Spleen (tissue), 11 donors: ENCODE data around the gene MOCS3. TPM values are rescaled to one million over a fixed set of nuclear protein-coding genes. Genes with fewer than 3 reads are reported as not detected.
A peak's percentile ranks its signal among the peaks of the same experiment; 100 is the strongest.

Source experiments
- DNase-seq: peaks from one replicate; pipeline ENCODE4 v3.0.0-alpha.2; 2020
- H3K27ac ChIP-seq, 8 donors: fragments of 200-600 bp; sonication (generic) in 7 of 8; 1 replicate in 4 of 8; 2 replicates in 4 of 8; pipeline versions ENCODE4 v1.5.0 to v1.8.0; 2016 to 2021; ENCODE audit warnings: inconsistent platforms in 4 of 8, mild to moderate bottlenecking in 4 of 8, moderate library complexity in 1 of 8
- H3K27me3 ChIP-seq, 7 donors: fragments of 200-600 bp; sonication (generic) in 6 of 7; replicated peaks in 1 of 7; 1 replicate in 4 of 7; 2 replicates in 3 of 7; pipeline versions ENCODE4 v1.5.0 to v1.8.0; 2016 to 2021; ENCODE audit warnings: inconsistent platforms in 3 of 7, mild to moderate bottlenecking in 1 of 7
- H3K36me3 ChIP-seq, 6 donors: fragments of 200-600 bp; sonication (generic) in 5 of 6; 1 replicate in 4 of 6; 2 replicates in 2 of 6; pipeline versions ENCODE4 v1.5.0 to v1.8.0; 2016 to 2021; ENCODE audit warnings: inconsistent platforms in 2 of 6
- H3K4me1 ChIP-seq, 6 donors: fragments of 200-600 bp; sonication (generic) in 5 of 6; 1 replicate in 3 of 6; 2 replicates in 3 of 6; pipeline versions ENCODE4 v1.5.0 to v1.8.0; 2016 to 2021; ENCODE audit warnings: inconsistent platforms in 3 of 6
- H3K4me3 ChIP-seq, 8 donors: fragments of 200-600 bp; sonication (generic) in 7 of 8; 1 replicate in 4 of 8; 2 replicates in 4 of 8; pipeline versions ENCODE4 v1.5.0 to v1.8.0; 2016 to 2021; ENCODE audit warnings: inconsistent platforms in 4 of 8, mild to moderate bottlenecking in 4 of 8, moderate library complexity in 2 of 8
- H3K9me3 ChIP-seq, 8 donors: fragments of 200-600 bp; sonication (generic) in 7 of 8; 1 replicate in 4 of 8; 2 replicates in 4 of 8; pipeline versions ENCODE4 v1.5.0 to v1.8.0; 2016 to 2021; ENCODE audit warnings: inconsistent platforms in 4 of 8
- CTCF ChIP-seq, 11 experiments: fragments of 200-600 bp in 7 of 11; fragments of 450-650 bp in 4 of 11; sonication (generic) in 4 of 11; IDR thresholded peaks in 8 of 11; conservative IDR thresholded peaks in 3 of 11; 1 replicate in 7 of 11; 2 replicates in 4 of 11; pipeline versions ENCODE4 v1.4.0 to v1.8.0; 2016 to 2021; ENCODE audit warnings: antibody characterized with exemption in 11 of 11, inconsistent platforms in 4 of 11, mild to moderate bottlenecking in 1 of 11
- POLR2A ChIP-seq, 3 donors: fragments of 450-650 bp; IDR thresholded peaks; one replicate each; pipeline ENCODE4 v1.5.1; 2017; ENCODE audit warnings: antibody characterized with exemption in 3 of 3, mild to moderate bottlenecking in 1 of 3
- POLR2AphosphoS5 ChIP-seq, 3 donors: sonication (generic); formaldehyde crosslinking; IDR thresholded peaks; one replicate each; pipeline ENCODE4 v1.5.1; 2017; ENCODE audit warnings: antibody characterized with exemption in 3 of 3
- WGBS, 5 donors: extraction: QIAGEN DNeasy Blood & Tissue Kit in 3 of 5; methylation state at CpG; one replicate each; pipeline versions ENCODE4 v1.1.5 to v1.1.7; 2013 to 2018; 5-methylcytosine and 5-hydroxymethylcytosine counted together
- intact Hi-C: fragments of 100-400 bp; cut with DNase I; formaldehyde crosslinking; loops from one replicate; pipeline ENCODE4 v1.15.0; 2023; ENCODE audit warnings: low total_unique reads
- polyA plus RNA-seq, 3 donors: library from polyadenylated mRNA; stranded (reverse); fragments of 200-250 nt; gene quantifications; one replicate each; pipeline ENCODE4 v1.2.1, GENCODE V29; 2013
- total RNA-seq, 7 donors: library from RNA; depleted of rRNA in 3 of 7; stranded (reverse); fragments of >200 nt in 3 of 7; fragmentation: NEBNext Ultra II Directional in 4 of 7; extraction: Animal tissue kit (Norgen Biotek cat#: 25700) in 4 of 7; gene quantifications; one replicate each; pipeline versions ENCODE4 v1.1.0 to v1.2.1, GENCODE V29; 2016 to 2021
- donor health status: healthy with polysubstance abuse.
- donor health status: DM: no; HTN: no; CAD: no; lungs with moderate emphysema.
- donor health status: DM: no; HTN: no; CAD: no.
- donor health status: Bipolar disorder and iron deficiency.
- donor health status: healthy.
- donor health status: DM: no; HTN: no; CAD: no.
- donor health status: DM: yes; HTN: yes; CAD: no.

Gene MOCS3
- total and polyA plus RNA-seq, 10 donors = 2.6 to 7.0 (median 4.8) TPM

DNA sequence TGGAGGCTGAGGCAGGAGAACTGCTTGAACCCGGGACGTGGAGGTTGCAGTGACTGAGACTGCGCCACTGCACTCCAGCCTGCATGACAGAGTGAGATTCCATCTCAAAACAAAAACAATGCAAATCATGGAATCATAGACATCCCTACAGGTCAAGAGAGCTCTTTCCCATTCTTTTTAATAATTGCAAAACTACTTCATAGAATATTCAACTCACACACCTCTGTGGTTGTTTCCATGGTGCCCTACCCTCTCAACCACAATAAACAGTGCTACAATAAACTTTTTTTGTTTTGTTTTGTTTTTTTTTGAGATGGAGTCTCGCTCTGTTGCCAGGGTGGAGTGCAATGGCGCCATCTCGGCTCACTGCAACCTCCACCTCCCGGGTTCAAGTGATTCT lies 15.5 kb upstream of the MOCS3 start:
- Histone ChIP-seq H3K4me3 (no peak overlapping the region), H3K4me1 (peaks cover 0 to 5% (median 0%) of the 10 kb centered on the region in 6 donors), H3K27me3 (no peaks in the 10 kb centered on the region), H3K36me3 (peaks cover 2 to 100% (median 95%) of the 10 kb centered on the region in 6 donors), H3K27ac (no peak overlapping the region), H3K9me3 (no peaks in the 10 kb centered on the region)
- TF ChIP-seq POLR2AphosphoS5 (IDR thresholded peaks at IDR 0.05) (no peak), POLR2A (IDR thresholded peaks at IDR 0.05) (no peak), CTCF (IDR thresholded peaks at IDR 0.05 in 8 of 11, conservative IDR thresholded peaks at IDR 0.05 in 3 of 11) (no peak)
- 93 to 96% (median 95%) methylated on average over 7 of the region's 7 CpGs for WGBS, 5 donors
- intact Hi-C loops = no loop called here
- no peak for DNase-seq

DNA sequence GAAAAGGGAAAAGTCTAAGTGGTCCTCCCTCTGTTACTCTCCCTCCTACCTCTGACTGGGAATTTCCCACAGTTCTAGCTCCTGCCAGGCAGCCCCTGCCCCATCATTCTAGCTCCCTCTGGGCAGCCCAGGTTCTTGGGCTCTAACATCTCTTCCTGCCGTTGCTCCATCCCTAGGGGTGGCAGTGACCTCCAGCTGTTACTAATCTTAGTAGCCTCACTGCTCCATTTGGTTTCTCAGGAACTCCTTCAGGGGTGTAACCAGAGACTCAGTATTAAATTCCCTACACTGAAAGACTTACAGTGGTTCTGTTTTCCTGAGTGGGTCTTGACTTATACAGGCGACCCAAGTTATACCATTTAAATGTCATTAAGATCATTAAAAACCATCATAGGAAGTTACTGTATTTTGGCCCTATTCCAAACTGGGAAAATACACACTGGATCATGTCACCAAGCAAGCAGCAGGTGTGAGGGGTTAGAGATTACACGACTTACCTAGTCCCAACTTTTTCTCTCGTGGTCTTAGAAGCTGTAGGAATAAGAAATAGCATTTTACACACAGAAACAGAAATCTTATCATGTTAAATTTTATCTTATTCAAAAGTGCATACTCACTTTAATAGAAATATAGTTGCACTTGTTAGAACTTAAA lies 10.4 kb upstream of the MOCS3 start:
- TF ChIP-seq POLR2AphosphoS5 (IDR thresholded peaks at IDR 0.05) (no peak), POLR2A (IDR thresholded peaks at IDR 0.05) (no peak), CTCF (IDR thresholded peaks at IDR 0.05 in 8 of 11, conservative IDR thresholded peaks at IDR 0.05 in 3 of 11) (no peak)
- no peak overlapping the region for H3K4me3 ChIP-seq
- H3K36me3 ChIP-seq = peaks cover 0 to 100% (median 85%) of the 10 kb centered on the region in 6 donors
- WGBS, 5 donors = 86 to 99% (median 90%) methylated on average over 4 of the region's 4 CpGs
- peak overlapping the region in 3 of 8 donors; percentile 20 to 41 (median 33) for H3K27ac ChIP-seq
- no peak for DNase-seq
- intact Hi-C loops = no loop called here
- H3K4me1 ChIP-seq = peaks cover 0 to 46% (median 5%) of the 10 kb centered on the region in 6 donors
- H3K27me3 ChIP-seq = no peaks in the 10 kb centered on the region
- no peaks in the 10 kb centered on the region for H3K9me3 ChIP-seq

DNA sequence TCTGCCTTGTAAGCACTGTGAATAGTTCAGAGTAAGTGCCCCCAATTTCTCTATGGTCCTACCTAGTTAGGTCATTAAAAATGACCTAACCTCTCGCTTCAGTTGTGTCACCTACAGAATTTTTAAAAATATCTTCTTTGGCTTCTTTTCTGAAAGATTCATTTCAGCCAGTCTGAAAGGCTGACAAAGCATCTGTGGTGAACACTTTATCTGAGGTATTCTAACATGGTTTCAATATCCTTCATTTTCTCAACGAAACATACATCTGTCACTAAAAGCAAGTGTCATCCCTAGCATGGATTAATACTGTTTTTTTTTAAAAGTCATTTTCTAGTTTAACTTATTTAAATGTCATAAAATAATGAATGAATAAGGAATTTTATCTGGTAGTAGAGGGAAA lies 5.4 kb upstream of the MOCS3 start:
- Histone ChIP-seq H3K27me3 (no peaks in the 10 kb centered on the region), H3K4me3 (no peak overlapping the region), H3K4me1 (peaks cover 27 to 90% (median 40%) of the 10 kb centered on the region in 6 donors), H3K9me3 (no peaks in the 10 kb centered on the region), H3K36me3 (peaks cover 0 to 76% (median 54%) of the 10 kb centered on the region in 6 donors), H3K27ac (no peak overlapping the region)
- no peak for TF ChIP-seq POLR2A (IDR thresholded peaks at IDR 0.05)
- no peak for TF ChIP-seq POLR2AphosphoS5 (IDR thresholded peaks at IDR 0.05)
- no peak for TF ChIP-seq CTCF (IDR thresholded peaks at IDR 0.05 in 8 of 11, conservative IDR thresholded peaks at IDR 0.05 in 3 of 11)
- DNase-seq = no peak
- WGBS, 5 donors = 92 to 96% (median 94%) methylated on average over 2 of the region's 2 CpGs
- intact Hi-C loops = no loop called here

DNA sequence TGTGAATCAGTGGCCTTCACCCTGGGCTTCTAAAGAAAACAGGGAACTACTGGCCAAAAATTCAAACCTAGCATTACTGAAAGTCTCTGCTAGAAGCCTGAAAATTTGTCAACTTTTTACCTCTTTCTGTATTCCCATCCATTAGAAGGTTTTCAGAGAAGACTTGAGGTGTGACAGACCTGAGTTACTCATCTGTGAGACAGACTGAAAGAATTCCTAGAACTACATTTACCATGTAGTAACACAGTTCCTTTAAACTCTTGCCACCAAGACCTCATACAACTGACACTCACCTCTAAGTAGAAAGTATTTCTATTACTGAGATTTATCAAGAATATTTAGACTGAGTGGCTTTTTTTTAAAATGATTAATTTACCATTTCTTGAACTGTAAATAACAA lies 4.8 kb upstream of the MOCS3 start:
- peaks cover 27 to 83% (median 37%) of the 10 kb centered on the region in 6 donors for H3K4me1 ChIP-seq
- H3K27ac ChIP-seq = no peak overlapping the region
- intact Hi-C loops = no loop called here
- peaks cover 0 to 69% (median 47%) of the 10 kb centered on the region in 6 donors for H3K36me3 ChIP-seq
- no peak overlapping the region for H3K4me3 ChIP-seq
- TF ChIP-seq POLR2AphosphoS5 (IDR thresholded peaks at IDR 0.05) = no peak
- TF ChIP-seq POLR2A (IDR thresholded peaks at IDR 0.05) = no peak
- no peak for TF ChIP-seq CTCF (IDR thresholded peaks at IDR 0.05 in 8 of 11, conservative IDR thresholded peaks at IDR 0.05 in 3 of 11)
- H3K9me3 ChIP-seq = no peaks in the 10 kb centered on the region
- H3K27me3 ChIP-seq = no peaks in the 10 kb centered on the region
- no peak for DNase-seq
